Activated T-cell treated with anti-CD3 and anti-CD28 coated beads, Interleukin-2, amount 50 U/mL, for 4 hours (primary cell): ENCODE results near the gene MYLK3. TPM values are rescaled to one million over a fixed set of nuclear protein-coding genes. Genes with fewer than 3 reads are reported as not detected.

Experiments
- ATAC-seq, 2 donors: fragments of 200-7000 bp; cut with Tn5 transposase; one replicate each; pipeline ENCODE4 v1.10.0; 2021
- DNase-seq: peaks from one replicate; pipeline ENCODE4 v3.0.0-alpha.2; 2020
- H3K27me3 Mint-ChIP-seq: one replicate; pipeline ENCODE4 v1.8.0; 2021; ENCODE audit warnings: low read depth, mixed read lengths
- H3K36me3 Mint-ChIP-seq: one replicate; pipeline ENCODE4 v1.8.0; 2022; ENCODE audit warnings: mixed read lengths; ENCODE audit not compliant: insufficient read depth
- H3K4me1 Mint-ChIP-seq: one replicate; pipeline ENCODE4 v1.8.0; 2021; ENCODE audit warnings: low read depth, mixed read lengths
- H3K4me3 Mint-ChIP-seq: one replicate; pipeline ENCODE4 v1.8.0; 2021; ENCODE audit warnings: mild to moderate bottlenecking, moderate library complexity, mixed read lengths
- H3K9me3 Mint-ChIP-seq: one replicate; pipeline ENCODE4 v1.8.0; 2021; ENCODE audit warnings: mixed read lengths
- total RNA-seq, 3 donors: library from RNA; stranded (reverse); gene quantifications; one replicate each; pipeline ENCODE4 v1.2.1, GENCODE V29; 2021

The MYLK3 gene
- total RNA-seq, 3 donors from 2014 or later, result 0.19 to 0.90 (median 0.23) TPM

DNA sequence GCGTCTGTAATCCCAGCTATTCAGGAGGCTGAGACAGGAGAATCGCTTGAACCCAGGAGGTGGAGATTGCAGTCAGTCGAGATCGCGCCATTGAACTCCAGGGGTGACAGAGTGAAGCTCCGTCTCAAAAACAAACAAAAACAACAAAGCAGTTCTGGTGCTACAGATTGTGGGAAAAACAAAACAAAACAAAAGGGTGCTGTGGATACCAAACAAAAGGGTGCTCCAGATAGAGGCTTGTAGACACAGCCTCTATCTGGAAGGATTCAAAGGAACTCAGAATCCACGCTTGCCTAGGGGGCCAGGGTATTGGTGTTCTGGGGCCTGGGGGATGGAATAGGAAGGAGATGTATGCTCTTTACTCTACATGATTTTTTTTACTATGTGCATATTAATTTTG lies 2.5 kb downstream of the MYLK3 start:
- DNase-seq (no peak), ATAC-seq (no peak)
- no peaks in the 10 kb centered on the region for H3K36me3 Mint-ChIP-seq
- H3K27me3 Mint-ChIP-seq, result no peaks in the 10 kb centered on the region
- H3K4me1 Mint-ChIP-seq, result peaks cover 5% of the 10 kb centered on the region
- H3K4me3 Mint-ChIP-seq, result no peak overlapping the region
- H3K9me3 Mint-ChIP-seq, result no peaks in the 10 kb centered on the region

- H3K9me3 Mint-ChIP-seq, result no peaks in the 10 kb centered on the region
- H3K27me3 Mint-ChIP-seq, result no peaks in the 10 kb centered on the region
- peak overlapping the region; percentile 3 for H3K4me3 Mint-ChIP-seq
- no peaks in the 10 kb centered on the region for H3K36me3 Mint-ChIP-seq
- H3K4me1 Mint-ChIP-seq, result peaks cover 5% of the 10 kb centered on the region
- ATAC-seq, result no peak
- DNase-seq, result no peak
Measured at GRCh38 chr16:46743232-46743719, 4.9 kb downstream of the MYLK3 start.

DNA sequence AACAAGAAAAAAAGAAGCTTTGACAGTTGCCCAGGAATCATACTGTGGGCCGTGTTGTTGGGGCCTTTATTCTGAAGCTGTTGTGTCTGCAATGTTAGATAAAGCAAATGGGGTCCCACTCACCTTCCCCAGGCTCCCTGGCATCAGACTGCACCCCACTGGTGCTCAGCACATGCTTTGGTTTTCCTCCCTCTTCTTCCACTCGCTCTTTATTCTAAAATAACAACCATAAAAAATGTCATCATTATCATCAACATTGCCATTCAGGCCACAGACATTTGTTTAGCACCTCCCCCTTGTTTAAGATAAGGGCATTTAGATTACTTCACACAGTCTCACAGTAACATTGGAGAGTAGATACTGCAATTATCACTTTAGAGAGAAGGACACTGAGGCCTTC lies 8.2 kb downstream of the MYLK3 start:
- Mint-ChIP-seq H3K4me1 (peaks cover 5% of the 10 kb centered on the region), H3K36me3 (no peaks in the 10 kb centered on the region), H3K27me3 (no peaks in the 10 kb centered on the region), H3K4me3 (no peak overlapping the region), H3K9me3 (no peaks in the 10 kb centered on the region)
- ATAC-seq, result no peak
- DNase-seq, result no peak

GRCh38 chr16:46737621-46738214 lies 10.4 kb downstream of the MYLK3 start:
- Mint-ChIP-seq H3K36me3 (no peaks in the 10 kb centered on the region), H3K9me3 (no peaks in the 10 kb centered on the region), H3K4me3 (no peak overlapping the region), H3K27me3 (no peaks in the 10 kb centered on the region), H3K4me1 (no peaks in the 10 kb centered on the region)
- DNase-seq (no peak), ATAC-seq (no peak)

- DNase-seq, result no peak
Measured at GRCh38 chr16:46736695-46737094, 11.4 kb downstream of the MYLK3 start.

GRCh38 chr16:46733319-46733830 lies 14.8 kb downstream of the MYLK3 start:
- DNase-seq, result no peak
- H3K4me1 Mint-ChIP-seq, result no peaks in the 10 kb centered on the region
- no peak for ATAC-seq
- H3K9me3 Mint-ChIP-seq, result no peaks in the 10 kb centered on the region
- no peaks in the 10 kb centered on the region for H3K27me3 Mint-ChIP-seq
- no peaks in the 10 kb centered on the region for H3K36me3 Mint-ChIP-seq
- no peak overlapping the region for H3K4me3 Mint-ChIP-seq

More at GRCh38 chr16:46736695-46737094, 11.4 kb downstream of the MYLK3 start:
- Mint-ChIP-seq H3K4me3 (no peak overlapping the region), H3K9me3 (no peaks in the 10 kb centered on the region), H3K27me3 (no peaks in the 10 kb centered on the region), H3K4me1 (no peaks in the 10 kb centered on the region), H3K36me3 (no peaks in the 10 kb centered on the region)
- no peak for ATAC-seq

DNA sequence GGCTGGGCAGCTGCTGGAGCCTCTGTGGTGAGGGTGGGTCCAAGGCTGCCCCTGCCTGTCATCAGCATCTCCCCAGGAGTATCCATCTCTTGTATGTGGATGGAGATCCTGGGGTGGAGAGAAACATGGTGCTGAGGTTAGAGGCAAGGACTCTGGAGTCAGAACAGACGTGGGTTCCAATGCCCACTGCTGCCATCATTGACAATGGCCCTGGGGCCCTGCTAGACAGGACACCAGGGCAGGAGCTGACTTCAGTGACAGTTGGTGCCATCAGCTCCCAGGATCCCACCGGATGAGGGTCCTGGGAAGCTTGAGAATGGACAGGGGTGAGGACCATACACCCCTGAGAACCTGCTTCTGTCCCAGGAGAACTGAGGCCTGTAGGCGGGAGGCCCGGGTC lies 15.6 kb downstream of the MYLK3 start:
- no peak for ATAC-seq
- Mint-ChIP-seq H3K4me3 (no peak overlapping the region), H3K4me1 (no peaks in the 10 kb centered on the region), H3K9me3 (no peaks in the 10 kb centered on the region), H3K36me3 (no peaks in the 10 kb centered on the region), H3K27me3 (no peaks in the 10 kb centered on the region)
- DNase-seq, result no peak

GRCh38 chr16:46731691-46732555 lies 16.2 kb downstream of the MYLK3 start:
- Mint-ChIP-seq H3K4me1 (no peaks in the 10 kb centered on the region), H3K9me3 (no peaks in the 10 kb centered on the region), H3K36me3 (no peaks in the 10 kb centered on the region), H3K27me3 (no peaks in the 10 kb centered on the region), H3K4me3 (no peak overlapping the region)
- DNase-seq (no peak), ATAC-seq (no peak)

DNA sequence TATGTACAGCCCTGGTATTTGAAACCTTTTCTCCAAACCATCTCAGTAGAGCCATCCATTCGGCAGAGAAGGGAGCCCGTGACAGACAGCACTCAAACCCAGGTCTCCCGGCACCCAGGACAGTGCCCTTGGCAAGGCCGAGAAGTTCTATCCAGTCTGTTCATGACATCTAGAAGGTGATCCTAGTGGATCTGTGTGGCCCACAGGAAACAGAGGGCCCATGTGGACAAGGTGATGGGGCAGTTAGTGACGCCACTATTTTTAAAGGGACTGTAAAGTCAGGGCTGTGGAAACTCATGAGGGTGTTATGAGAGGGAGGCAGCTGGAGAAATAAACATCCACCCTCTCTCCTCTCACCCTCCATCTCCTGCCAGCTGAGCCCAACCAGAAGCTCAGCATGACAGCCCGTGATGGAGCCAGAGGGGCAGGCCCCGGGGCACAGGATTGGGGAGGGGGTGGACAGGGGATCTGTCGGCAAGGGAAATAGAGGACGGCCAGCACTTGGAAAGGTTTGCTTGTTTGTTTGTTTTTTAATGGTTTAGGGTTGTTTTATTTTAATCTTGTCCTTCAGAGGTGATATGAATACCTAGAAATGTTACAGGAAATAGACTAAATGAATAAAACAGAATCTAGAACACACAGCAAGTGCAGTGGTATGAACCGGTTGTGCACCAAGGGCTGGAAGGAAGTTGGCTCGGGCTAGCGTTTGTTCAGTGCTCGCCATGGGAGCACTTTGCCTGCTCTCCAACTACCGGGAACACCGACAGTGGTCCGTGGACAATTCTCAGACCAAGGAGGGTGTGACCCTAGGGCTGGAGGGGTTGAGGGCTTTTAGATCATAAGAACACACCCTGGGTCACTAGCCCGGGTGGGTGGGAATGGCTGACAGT lies 17.1 kb downstream of the MYLK3 start:
- H3K4me1 Mint-ChIP-seq, result no peaks in the 10 kb centered on the region
- H3K9me3 Mint-ChIP-seq, result no peaks in the 10 kb centered on the region
- no peak overlapping the region for H3K4me3 Mint-ChIP-seq
- H3K27me3 Mint-ChIP-seq, result peaks cover 2% of the 10 kb centered on the region
- no peak for DNase-seq
- no peak for ATAC-seq
- no peaks in the 10 kb centered on the region for H3K36me3 Mint-ChIP-seq

- no peaks in the 10 kb centered on the region for H3K4me1 Mint-ChIP-seq
- DNase-seq (no peak), ATAC-seq (no peak)
- H3K36me3 Mint-ChIP-seq, result no peaks in the 10 kb centered on the region
- no peak overlapping the region for H3K4me3 Mint-ChIP-seq
- peaks cover 2% of the 10 kb centered on the region for H3K27me3 Mint-ChIP-seq
- H3K9me3 Mint-ChIP-seq, result peaks cover 2% of the 10 kb centered on the region
Measured at GRCh38 chr16:46730126-46730525, 18.0 kb downstream of the MYLK3 start.

- ATAC-seq (no peak), DNase-seq (no peak)
- no peaks in the 10 kb centered on the region for H3K4me1 Mint-ChIP-seq
- H3K27me3 Mint-ChIP-seq, result peaks cover 2% of the 10 kb centered on the region
- peaks cover 4% of the 10 kb centered on the region for H3K9me3 Mint-ChIP-seq
- no peaks in the 10 kb centered on the region for H3K36me3 Mint-ChIP-seq
- no peak overlapping the region for H3K4me3 Mint-ChIP-seq
Measured at GRCh38 chr16:46729326-46729995, 18.7 kb downstream of the MYLK3 start.

- ATAC-seq, result no peak
- H3K36me3 Mint-ChIP-seq, result no peaks in the 10 kb centered on the region
- peaks cover 4% of the 10 kb centered on the region for H3K9me3 Mint-ChIP-seq
- H3K4me3 Mint-ChIP-seq, result no peak overlapping the region
- peaks cover 2% of the 10 kb centered on the region for H3K27me3 Mint-ChIP-seq
- DNase-seq, result no peak
- no peaks in the 10 kb centered on the region for H3K4me1 Mint-ChIP-seq
Measured at GRCh38 chr16:46728806-46729205, 19.3 kb downstream of the MYLK3 start.

- H3K4me3 Mint-ChIP-seq, result no peak overlapping the region
- no peaks in the 10 kb centered on the region for H3K36me3 Mint-ChIP-seq
- ATAC-seq (no peak), DNase-seq (no peak)
- H3K4me1 Mint-ChIP-seq, result no peaks in the 10 kb centered on the region
- H3K27me3 Mint-ChIP-seq, result peaks cover 2% of the 10 kb centered on the region
- peaks cover 4% of the 10 kb centered on the region for H3K9me3 Mint-ChIP-seq
Measured at GRCh38 chr16:46727630-46728029, 20.5 kb downstream of the MYLK3 start.

DNA sequence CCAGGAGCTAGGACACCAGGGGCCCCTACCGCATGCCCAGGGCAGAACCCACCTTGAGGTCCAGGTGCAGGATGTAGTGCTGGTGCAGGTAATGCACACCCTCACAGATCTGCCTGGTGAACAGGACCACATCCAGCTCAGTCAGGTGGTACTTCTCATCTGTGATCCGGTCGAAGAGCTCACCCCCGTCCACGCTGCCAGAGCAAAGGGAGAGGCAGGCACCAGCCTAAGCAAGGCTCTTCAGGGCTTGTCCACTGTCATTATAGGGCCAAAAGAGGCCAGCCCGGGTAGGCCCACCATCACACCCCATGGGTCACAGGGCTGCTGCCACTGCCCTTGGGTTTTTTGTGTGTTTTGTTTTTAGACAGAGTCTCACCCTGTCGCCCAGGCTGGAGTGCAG lies 21.0 kb downstream of the MYLK3 start:
- Mint-ChIP-seq H3K4me3 (no peak overlapping the region), H3K27me3 (peaks cover 2% of the 10 kb centered on the region), H3K9me3 (peaks cover 4% of the 10 kb centered on the region), H3K36me3 (no peaks in the 10 kb centered on the region), H3K4me1 (no peaks in the 10 kb centered on the region)
- ATAC-seq (no peak), DNase-seq (no peak)
